NCI-H146 (cell line): ENCODE data around the gene SRPK2.

Experiments
- DNase-seq: peaks from one replicate; lab custom pipeline; 2025; lab: John Stamatoyannopoulos, UW

The SRPK2 gene

DNA sequence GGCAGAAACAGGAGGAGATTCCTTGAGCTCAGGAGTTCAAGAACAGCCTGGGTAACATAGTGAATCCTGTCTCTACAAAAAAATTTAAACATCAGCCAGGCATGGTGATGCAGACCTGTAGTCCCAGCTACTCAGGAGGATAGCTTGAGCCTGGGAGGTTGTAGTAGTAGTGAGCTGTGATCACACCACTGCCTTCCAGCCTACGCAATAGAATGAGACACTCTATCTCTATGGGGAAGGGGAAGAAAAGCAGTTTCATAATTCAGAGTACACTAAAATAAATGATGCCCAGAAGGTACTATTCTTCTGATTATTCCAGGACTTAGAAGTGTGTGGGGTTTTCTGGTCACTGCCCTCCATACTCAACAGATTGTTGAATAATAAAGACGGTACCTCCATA lies 197.4 kb downstream of the SRPK2 start:
- no peak for DNase-seq

DNA sequence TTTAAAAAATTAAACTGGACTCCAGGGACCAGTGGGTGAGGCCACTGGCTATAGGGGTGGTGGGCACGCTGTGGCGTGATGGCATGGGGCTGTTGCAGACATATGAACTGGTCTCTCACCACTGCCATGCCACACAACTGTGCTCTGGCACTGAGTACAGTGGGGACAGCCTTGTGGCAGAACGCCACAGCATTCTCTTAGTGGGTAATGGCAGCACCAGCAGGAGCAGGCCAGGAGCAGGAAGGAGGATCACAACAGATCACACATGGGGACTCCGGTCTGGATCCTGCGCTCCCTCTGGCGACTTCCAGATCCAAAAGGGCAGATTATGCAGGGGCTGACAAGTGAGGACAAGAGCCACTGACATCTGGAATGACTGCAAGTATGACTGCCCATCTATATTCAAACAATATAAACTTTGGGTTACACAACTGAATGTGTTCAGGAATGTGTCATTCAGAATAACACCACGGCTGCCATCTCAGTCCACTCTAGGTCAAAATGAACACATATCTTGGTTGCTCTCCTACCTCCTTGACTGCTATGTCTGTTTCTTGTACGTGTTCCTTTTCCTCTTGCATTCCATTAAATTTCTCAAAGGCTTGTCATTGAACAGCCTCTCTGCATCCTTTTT lies 198.7 kb downstream of the SRPK2 start:
- no peak for DNase-seq

DNA sequence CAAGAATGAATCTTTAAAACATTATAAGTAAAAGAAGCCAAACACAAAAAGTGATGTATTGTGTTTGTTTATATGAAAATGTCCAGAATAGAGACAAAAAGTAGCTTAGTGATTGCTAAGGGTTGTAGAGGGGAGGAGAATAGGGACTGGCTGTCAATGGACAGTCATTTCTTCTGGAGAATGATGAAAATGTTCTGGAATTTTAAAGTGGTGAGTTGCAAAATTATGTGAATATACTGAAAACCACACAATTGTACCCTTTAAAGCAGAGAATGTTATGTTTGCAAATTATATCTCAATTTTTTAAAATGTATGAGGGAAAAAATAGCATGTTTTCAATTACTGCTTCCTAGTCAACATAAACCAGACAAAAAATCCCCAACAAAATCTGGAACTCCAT lies 200.5 kb downstream of the SRPK2 start:
- DNase-seq, result no peak

DNA sequence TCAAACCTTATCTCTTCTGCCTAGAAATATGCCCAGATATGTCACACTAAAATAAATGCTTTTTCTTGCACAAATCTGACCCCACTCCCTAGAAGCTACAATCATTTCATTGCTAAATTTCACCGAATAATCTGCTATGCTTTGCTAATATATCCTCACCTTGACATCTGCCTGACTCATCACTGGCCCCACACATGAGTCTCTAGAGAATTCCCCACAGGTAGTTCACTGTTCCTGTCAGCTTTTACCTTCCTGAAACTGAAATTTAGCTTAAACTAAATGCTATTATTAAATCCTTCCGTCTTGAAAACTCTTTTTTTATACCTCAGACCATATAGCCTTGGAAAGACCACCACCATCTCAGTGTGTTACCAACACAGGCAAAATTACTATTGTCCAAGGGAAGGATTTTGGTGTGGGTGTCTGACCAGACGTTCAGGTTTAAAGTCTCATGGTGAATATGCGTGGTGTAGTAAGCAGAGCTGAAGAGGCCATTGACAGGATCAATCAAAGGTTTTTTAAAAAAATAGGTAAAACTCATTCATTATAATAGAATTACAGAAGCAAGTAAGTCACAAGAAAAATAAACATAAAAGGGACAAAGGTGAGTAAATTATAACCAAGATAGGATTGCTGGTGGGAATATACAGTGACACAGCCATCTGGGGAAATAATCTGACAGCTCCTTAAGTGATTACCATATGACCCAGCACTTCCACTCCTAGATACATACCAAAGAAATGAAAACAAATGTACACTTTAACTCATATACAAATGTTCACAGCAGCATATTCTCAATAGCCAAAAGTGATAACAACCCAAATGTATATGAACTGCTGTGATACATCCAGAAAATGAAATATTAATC lies 201.2 kb downstream of the SRPK2 start:
- DNase-seq, result no peak

DNA sequence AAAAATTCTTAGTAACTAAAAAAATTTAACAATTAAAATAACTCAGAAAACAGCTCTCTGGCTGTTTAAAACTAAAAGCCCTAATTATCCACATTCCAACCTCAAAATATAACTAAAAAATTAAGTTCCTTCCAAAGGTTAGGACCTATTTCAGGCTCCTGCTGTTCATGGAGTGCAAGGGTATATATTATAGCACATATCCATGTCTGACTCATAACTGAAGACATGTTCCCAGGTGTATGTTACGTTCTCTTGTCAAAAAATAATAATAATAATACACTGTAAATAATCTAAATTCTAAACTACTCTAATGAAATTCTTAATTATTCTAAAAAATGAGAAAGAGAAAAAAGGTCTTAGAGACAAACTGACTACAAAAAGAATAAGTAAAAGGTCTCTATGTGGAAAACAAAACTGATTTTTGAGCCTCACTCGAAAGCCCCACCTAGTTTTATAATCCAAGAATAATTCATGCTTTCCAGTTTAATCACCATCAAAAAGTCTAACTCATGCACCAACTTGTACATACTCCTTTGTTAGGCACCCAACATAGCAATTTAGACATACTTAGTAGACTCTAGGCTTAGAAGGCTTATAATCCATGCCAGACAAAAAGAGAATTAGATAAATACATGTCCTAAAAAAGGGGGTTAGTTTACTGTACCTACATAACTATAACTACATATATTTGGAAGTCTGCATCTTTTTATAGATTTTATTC lies 203.3 kb downstream of the SRPK2 start:
- DNase-seq, result no peak

DNA sequence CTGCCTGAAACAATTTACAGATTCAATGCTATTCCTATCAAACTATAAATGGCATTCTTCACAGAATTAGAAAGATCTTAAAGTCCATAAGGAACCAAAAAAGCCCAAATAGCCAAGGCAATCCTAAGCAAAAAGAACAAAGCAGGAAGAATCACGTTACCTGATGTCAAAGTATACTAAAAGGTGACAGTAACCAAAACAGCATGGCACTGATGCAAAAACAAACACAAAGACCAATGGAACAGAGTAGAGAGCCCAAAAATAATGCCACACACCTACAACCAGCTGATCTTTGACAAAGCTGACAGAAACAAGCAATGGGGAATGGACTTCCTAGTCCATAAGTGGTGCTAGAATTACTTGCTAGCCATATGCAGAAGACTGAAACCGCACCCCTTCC lies 208.7 kb downstream of the SRPK2 start:
- no peak for DNase-seq

DNA sequence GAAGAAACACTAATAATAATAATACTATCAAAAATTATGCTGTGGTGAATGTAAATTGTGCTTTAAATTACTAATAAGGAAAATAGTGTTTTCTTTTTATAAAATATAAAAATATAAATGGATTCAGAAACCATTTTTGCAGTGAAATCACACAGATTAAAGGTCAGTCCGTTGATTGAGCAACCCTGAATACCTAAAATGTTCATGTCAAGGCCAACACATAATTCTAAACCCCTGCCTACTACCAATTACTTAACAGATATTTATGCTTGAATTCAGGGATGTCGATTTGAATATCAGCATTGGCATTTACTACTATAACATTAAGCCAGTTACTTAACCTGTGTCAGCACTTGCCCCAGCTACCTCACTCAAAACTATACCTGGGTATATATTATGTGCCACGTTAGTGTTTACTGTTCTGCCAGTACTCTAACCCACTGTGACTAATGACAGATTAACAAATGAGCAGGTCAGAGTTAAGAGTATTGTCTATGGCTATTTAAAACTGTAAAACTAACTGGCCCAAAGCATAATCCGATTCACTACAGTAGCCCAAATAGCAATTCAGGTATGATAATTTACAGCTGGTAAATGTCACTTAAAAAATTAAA lies 209.7 kb downstream of the SRPK2 start:
- DNase-seq, result no peak

DNA sequence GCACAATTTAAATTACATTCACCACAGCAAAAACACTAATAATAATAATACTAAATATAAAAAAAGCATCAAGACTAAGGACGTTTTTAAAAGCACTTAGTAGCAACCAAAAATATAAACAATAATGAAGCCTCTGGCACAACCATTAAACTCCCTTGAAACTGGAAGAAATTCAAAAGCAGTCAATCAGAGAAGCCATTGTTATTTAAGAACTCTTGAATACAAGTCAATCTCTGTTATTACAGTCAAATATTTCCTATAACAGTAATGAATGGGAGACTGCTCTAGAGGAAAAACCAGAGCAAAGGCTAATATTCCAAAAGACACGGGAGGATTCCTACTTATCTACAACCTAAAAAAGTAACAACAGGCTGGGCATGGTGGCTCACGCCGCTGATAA lies 210.5 kb downstream of the SRPK2 start:
- DNase-seq, result no peak

DNA sequence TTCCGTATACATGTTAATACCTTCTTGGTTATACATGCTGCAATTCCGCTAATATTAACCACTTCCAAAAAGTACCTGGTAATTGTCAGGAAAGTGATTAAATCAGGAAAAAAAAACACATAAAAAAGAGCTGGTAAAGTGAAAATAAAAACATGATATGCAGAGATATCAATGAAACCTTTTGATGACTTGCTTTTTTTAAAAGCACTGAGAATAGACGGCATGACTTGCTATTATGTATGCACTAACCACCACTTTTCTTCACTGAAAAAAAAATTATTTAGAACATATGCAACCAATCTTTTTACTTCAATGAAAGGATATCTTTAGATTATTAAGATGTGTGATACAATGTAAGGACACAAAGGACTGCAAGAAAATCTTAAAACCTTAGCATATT lies 211.7 kb downstream of the SRPK2 start:
- DNase-seq, result no peak

DNA sequence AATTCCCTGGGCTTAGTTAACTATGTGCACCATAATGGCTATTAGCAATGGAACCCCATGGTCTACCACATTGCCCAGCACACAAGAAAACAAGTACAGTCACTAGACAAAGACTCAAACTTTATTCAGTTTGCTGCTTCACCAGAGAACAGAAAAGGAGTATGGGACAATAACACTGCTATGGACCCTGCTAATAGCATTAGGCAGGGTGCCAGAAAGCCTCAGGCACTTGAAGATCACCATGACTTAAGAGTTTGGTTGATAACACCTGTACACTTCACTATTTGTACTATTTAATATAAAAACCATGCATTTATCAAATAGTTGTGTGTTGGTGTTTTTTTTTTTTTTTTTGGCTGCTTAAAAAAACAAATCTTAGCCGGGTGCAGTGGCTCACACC lies 215.1 kb downstream of the SRPK2 start:
- peak; percentile 50 for DNase-seq

DNA sequence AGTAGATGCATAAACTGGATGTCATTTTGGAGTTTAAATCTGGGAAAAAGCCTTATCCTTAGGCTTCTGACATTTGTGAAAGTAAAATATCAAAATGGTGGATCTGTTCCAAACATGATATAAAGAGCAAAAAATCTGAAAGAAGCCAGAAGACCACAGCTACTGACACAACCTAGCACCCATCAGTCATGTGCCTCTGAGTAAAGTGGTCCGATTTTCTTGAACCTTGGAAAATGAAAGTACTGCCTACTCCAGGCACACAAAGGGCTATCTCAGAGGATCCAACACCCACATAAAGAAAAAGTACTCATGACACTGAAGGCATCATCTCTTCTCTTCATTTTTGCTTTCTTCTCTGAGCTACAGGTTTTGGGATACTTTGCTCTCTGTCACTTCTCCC lies 224.0 kb downstream of the SRPK2 start:
- DNase-seq, result no peak

DNA sequence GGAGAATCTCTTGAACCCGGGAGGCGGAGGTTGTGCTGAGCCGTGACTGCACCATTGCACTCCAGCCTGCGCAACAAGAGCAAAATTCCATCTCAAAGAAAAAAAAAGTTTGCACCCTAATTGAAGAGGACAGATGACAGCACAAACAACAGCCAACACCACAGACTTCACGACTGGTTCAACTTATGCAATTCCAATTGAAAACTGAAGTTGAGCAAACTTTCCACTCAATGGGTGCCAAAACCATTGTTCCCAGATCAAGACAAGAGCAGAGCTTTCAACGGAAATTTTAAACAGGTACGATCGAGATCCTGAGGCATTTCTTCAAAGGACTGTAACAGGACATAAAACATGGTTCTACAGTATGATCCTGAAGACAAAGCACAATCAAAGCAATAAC lies 225.0 kb downstream of the SRPK2 start:
- DNase-seq, result no peak

DNA sequence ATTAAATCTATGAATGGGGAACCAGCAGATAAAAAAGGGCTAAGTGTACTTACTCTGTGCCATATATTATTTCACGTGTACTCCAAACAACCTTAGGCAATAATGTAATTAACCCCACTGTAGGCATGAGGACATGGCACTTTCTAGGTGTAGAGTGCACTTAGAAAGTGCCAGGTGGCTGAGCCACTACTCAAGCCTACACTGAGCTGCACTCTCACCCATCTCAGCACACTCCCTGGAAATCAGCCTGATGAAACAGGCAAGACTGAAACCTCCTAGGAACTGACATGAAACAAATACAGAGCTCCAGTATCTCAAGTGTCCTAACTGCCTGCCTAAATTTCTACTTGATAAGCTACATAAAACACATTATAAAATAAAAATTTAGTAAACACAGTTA lies 227.4 kb downstream of the SRPK2 start:
- DNase-seq, result no peak

DNA sequence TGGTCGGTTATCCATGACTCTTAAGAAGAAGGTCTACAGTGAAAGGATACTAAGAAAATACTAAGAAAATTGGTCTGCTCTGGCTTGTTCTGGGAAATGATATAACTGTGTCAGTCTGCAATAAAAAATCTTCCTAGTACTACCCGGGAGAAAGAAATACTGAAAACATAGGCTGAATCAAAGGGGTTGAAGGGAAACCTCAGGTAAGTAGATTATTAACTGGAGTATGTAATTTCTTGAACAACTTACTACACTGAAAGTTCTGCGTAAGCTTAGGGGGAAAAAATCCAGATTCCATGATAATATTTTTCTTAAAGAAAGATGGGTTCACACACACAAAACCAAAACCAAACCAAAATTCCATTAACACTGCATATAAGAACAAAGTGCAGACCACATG lies 231.4 kb downstream of the SRPK2 start:
- no peak for DNase-seq

DNA sequence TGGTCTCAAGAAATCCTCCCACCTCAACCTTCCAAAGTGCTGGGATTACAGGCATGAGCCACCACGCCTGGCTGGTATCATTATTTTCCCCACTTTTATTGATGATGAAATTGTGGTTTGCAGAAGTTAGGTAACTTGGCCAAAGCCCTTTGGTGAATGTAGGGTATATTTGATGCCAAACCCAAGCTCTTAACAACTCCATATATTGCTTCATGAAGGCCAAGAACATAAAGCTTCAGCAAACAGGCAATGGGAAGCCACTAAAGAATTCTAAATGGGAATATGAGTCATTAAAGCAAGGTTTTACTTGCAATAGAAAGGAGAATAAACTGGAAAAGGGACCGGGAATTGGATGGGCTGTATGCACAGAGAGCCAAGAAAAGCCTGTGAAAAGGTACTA lies 232.0 kb downstream of the SRPK2 start:
- DNase-seq, result no peak

DNA sequence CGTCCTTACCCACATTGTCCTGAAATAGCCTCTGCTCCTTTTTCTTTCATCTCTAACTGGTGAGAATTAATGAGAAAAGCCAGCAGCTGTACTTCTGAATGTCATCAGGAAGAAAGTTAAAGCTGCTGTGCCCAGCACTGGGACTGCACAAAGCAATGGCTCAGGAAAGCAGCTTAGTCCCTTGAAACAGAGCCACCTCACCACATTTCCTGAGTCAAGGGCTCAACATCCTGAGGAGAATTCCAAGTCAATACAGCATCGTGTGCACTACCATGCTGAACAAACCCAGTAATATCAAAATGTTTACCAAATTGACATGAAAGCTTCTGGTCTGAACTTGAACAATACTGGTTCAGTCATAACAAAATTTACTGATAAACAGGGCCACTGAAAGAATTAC lies 234.6 kb downstream of the SRPK2 start:
- no peak for DNase-seq

DNA sequence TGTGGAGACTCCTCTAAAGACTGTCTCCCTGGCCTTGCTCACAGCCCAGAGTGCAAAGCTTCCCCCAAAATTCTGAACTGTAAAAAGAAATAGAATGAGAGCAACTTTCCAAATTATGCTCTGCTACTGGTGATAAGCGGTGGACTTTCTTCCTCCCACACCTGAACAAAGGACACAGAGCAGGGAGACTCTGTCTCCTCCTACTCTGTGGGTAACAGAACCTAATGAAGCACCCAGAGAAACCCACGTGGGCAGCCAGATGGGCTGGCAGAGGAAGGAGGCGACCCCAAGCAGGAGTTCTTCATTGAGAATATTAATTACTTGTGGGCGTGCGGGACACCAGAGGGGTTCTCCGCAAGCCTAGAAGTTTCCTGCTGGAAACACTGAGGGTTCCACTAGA lies 235.2 kb downstream of the SRPK2 start:
- no peak for DNase-seq

DNA sequence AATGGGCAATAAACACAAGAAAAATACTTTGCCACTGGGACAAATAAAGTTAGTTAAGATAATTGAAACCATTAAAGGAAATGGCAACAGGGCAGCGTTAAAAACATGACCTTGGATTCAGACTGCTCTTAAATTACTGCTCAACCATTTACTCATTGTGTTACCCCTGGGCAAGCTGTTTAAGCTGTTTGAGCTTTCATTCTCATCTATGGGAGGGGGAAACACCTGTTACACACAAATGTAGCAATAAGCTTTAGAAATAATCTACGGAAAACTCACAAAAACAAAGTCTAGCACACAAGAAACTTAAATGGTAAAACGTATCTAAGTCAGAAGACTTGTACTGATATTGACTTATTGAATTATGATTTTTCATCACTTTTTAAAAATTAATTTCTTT lies 237.6 kb downstream of the SRPK2 start:
- peak; percentile 12 for DNase-seq

DNA sequence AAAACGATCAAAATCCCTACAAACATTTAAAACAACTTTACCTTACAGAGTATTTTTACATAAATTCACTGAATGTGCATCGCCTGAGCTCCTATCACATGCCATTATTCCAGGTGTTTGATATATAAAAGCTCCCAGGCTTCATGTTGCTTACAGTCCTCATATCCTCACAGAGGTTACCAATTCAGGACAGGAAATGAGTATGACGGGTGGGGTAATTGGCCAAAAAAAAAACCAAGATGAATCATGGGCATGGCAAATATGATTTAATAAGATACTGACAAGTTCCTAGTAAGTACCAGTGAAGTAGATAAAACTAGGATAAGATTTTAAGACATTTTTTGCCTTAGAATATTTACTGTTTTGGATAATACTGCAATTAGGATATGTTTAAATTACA lies 238.9 kb downstream of the SRPK2 start:
- DNase-seq, result no peak

DNA sequence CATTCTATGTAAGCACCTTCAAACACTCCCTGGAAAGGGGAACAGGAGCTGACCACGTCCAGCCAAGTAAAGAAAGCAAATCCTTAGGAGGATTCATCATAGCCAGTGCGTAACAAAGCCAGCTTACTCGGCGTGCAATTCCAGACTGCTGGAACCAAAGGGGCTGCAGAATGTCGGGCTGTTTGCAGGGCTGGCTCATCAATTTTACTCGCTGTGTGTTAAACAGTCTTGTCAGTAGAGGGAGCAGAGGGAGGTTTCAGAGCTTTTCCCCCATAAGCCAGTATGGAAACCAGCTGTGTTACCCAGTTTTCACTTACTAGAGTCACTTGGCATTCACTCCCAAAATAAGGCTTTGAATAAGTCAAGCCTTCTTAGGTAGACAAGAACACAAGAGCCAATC lies 247.7 kb downstream of the SRPK2 start:
- no peak for DNase-seq

DNA sequence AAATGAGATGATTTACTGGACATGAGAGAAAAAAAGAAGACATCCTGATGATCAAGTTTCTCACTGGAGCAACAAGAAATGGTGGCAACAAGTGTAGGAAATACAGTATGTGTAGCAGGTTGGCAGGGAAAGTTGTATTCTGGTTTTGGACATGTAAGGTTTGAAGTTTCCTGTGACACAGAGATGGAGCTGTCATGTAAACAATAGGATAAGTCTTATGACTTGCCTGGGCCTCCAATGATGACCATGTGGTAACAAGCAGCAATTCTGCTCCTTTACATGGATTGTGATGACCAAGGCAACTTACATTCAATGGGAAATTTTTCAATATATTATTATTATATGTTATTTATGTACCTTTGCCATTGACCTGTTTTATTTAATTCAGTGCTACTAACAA lies 249.3 kb downstream of the SRPK2 start:
- DNase-seq, result no peak

DNA sequence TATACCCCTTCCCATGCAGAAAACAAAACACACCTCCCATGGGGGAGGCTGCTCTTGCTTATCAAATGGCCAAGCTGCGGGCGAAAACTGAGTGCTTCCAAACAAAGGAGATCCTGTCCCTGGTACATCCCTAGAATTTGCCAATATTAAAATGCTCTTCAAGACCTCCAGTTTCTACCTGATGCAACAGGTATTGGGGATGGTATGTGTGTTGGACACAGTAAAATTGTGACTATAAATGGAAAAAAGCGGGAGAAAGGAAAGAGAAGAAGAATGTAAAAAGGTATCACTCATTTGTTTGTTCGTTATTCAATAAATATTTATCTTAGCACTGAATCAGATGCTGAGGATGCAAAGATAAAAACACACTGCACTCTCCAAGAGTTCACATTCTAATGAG lies 250.8 kb downstream of the SRPK2 start:
- DNase-seq, result no peak

DNA sequence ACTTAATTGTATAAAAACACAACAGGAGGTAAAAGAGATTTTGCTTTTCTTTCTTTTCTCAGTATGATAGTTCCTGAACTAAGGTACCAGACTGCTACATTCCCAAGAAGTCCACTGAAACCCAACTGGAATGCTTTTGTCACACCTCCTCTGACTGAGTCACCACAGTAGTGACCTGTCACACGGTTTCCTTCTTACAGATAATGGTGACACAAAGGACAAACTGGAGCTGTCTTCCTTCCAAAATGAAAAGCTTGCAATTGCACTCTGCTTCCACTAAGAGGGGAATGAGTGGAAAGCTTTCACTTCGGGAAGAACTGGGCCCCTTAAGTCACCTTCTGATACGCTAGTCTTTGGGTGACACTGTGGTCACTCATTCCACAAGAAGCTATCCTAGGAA lies 252.5 kb downstream of the SRPK2 start:
- no peak for DNase-seq
